ENCODE data around the gene MDM4.
"Not testable (repeated sequence)": the region's sequence is repeated elsewhere in the genome, so short reads cannot be mapped to it uniquely, and the experiment has no call there.

Gene MDM4

DNA sequence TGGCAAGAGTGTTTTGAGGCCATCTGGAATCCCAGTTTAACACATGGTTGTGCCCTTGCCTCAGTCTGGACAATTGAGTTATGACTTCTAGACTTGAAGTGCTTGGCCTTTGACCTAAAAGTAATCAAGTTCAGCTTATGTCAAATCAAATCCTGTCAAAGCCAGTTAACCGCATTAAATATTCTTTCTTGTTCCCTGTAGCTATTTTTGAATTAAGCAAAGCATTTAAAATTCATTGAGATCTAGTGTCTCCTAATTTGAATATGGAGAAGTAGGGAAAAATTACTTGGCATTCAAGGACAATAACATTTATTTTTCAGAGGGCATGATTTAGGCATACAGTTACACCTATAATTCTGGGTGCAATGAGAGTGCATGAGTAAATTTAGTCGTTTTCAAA is 32.1 kb downstream of the MDM4 start:
- no peak overlapping the region for H3K27ac Mint-ChIP-seq

DNA sequence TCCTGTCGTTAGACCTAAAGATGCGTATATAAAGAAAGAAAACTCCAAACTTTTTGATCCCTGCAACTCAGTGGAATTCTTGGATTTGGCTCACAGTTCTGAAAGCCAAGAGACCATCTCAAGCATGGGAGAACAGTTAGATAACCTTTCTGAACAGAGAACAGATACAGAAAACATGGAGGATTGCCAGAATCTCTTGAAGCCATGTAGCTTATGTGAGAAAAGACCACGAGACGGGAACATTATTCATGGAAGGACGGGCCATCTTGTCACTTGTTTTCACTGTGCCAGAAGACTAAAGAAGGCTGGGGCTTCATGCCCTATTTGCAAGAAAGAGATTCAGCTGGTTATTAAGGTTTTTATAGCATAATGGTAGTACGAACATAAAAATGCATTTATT is 33.1 kb downstream of the MDM4 start:
- H3K36me3 Mint-ChIP-seq (ENCODE audit: low read depth) = peaks cover 89% of the 10 kb centered on the region
- H3K27ac Mint-ChIP-seq = no peak overlapping the region
- no peaks in the 10 kb centered on the region for H3K27me3 Mint-ChIP-seq
- intact Hi-C loops (cut with micrococcal nuclease) = no loop called here
- no peaks in the 10 kb centered on the region for H3K9me3 Mint-ChIP-seq
- H3K4me3 Mint-ChIP-seq = no peak overlapping the region
- no peaks in the 10 kb centered on the region for H3K4me1 Mint-ChIP-seq (ENCODE audit: low read depth)

More for the DNA sequence above, 32.1 kb downstream of the MDM4 start:
- Mint-ChIP-seq H3K4me3 (no peak overlapping the region), H3K27me3 (no peaks in the 10 kb centered on the region), H3K4me1 (ENCODE audit: low read depth) (no peaks in the 10 kb centered on the region), H3K36me3 (ENCODE audit: low read depth) (peaks cover 96% of the 10 kb centered on the region), H3K9me3 (no peaks in the 10 kb centered on the region)
- intact Hi-C loops (cut with micrococcal nuclease) = no loop called here

DNA sequence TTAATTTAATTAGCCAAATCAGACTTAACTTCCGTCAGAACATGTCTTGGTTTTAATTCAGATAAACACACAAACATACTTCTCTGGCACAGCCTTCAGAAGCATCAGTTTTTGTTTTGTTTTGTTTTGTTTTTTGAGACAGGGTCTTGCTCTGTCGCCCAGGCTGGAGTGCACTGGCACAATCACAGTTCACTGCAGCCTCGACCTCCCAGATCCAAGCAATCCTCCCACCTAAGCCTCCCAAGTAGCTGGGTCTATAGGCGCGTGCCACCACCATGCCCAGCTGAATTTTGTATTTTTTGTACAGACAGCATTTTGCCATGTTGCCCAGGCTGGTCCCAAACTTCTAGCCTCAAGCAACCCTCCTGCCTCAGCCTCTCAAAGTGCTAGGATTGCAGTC is 34.7 kb downstream of the MDM4 start:
- H3K36me3 Mint-ChIP-seq (ENCODE audit: low read depth) = peaks cover 85% of the 10 kb centered on the region

DNA sequence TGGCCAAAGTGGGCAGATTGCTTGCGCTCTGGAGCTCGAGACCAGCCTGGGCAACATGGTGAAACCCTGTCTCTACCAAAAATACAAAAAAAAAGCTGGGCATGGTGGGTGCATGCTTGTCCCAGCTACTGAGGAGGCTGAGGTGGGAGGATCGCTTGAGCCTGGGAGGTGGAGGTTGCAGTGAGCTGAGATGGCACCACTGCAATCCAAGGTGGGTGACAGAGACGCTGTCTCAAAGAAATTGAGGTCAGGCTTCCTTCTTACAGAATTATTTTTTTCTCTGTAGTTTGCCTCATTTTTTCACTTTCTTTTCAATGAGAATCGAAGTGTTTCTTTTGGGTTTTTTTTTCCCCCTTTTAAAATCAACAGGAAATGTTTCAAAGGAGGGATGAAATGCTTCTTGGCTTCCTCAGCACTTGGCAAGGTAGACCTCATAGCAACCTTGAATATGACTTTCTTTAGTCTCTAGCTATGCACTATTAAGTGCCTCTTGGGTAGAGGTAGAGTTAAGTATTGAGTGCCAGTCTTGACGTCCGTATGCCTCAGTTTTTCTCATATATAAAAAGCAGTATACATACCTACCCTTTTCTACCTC is 40.3 kb downstream of the MDM4 start:
- no peaks in the 10 kb centered on the region for H3K4me1 Mint-ChIP-seq (ENCODE audit: low read depth)
- H3K27me3 Mint-ChIP-seq = no peaks in the 10 kb centered on the region
- no peak overlapping the region for H3K4me3 Mint-ChIP-seq
- no peaks in the 10 kb centered on the region for H3K9me3 Mint-ChIP-seq
- H3K27ac Mint-ChIP-seq = no peak overlapping the region
- intact Hi-C loops (cut with micrococcal nuclease) = no loop called here
- peaks cover 51% of the 10 kb centered on the region for H3K36me3 Mint-ChIP-seq (ENCODE audit: low read depth)

More for the DNA sequence above, 34.7 kb downstream of the MDM4 start:
- intact Hi-C loops (cut with micrococcal nuclease) = no loop called here
- Mint-ChIP-seq H3K27me3 (no peaks in the 10 kb centered on the region), H3K9me3 (no peaks in the 10 kb centered on the region), H3K4me1 (ENCODE audit: low read depth) (no peaks in the 10 kb centered on the region), H3K4me3 (no peak overlapping the region), H3K27ac (no peak overlapping the region)

DNA sequence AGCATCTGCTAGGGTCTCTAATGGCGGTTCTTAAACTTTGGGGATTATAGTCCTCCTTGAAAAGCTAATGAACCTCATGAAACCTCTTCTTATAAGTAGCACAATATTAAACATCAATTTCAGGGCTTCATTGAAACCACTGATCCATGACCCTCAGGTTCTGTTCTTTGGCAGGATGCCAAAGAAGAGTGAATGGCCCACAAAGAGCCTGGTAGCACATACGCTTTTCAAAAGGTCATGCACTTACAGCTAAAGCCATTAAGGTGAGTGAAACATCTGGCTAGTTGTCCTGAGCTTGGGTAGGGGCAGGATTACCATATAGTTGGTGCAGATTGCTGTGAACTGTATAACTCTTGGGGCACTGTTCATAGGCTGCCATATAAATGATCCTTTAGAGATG is 42.3 kb downstream of the MDM4 start:
- Mint-ChIP-seq H3K27me3 (no peaks in the 10 kb centered on the region), H3K4me1 (ENCODE audit: low read depth) (no peaks in the 10 kb centered on the region), H3K9me3 (no peaks in the 10 kb centered on the region), H3K4me3 (no peak overlapping the region), H3K36me3 (ENCODE audit: low read depth) (peaks cover 52% of the 10 kb centered on the region), H3K27ac (no peak overlapping the region)
- intact Hi-C loops (cut with micrococcal nuclease) = no loop called here

DNA sequence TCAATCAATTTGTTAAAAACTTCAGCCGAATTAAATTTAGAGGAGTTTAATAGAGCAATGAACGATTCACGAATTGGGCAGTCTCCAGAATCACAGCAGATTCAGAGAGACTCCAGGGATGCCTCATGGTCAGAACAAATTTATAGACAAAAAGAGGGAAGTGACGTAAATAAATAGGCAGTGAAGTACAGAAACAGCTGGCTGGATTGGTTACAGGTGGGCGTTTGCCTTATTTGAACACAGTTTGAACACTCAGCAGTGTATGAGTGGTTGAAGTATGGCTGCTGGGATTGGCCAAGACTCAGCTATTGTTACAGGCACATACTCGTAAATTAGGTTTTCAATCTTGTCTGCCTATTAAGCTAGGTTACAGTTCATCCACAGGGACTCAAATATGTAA is 43.8 kb downstream of the MDM4 start:
- intact Hi-C loops (cut with micrococcal nuclease); H3K4me1 Mint-ChIP-seq (ENCODE audit: low read depth); H3K9me3 Mint-ChIP-seq; H3K4me3 Mint-ChIP-seq; H3K27ac Mint-ChIP-seq; H3K27me3 Mint-ChIP-seq: not testable (repeated sequence)
- peaks cover 63% of the 10 kb centered on the region for H3K36me3 Mint-ChIP-seq (ENCODE audit: low read depth)

DNA sequence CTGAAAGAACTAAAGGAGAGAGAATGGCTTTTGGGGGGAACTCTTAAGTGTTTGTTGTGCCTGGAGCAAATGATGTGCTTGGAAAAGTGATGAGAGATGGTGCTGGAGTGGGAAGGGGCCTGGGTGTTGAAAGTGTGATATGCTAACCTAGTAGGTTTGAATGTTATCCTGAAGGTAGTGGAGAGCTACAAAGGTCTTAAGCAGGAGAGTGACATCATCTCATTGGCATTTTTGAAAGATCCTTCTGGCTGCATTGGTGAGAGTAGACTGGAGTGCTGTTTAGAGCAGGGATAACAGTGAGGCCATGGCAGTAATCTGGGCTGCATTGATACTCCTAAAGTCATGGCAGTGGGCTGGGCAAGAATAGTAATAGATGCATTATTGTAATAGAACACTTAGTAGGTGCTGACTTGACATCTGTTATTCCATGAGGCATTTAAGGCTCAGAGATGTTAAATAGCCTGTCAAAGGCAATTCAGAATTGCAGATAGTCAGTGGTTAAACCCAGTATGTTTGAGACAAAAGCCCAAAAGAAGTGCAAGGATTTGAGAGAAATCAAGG is 44.5 kb downstream of the MDM4 start:
- H3K27ac Mint-ChIP-seq = no peak overlapping the region
- intact Hi-C loops (cut with micrococcal nuclease) = no loop called here
- H3K27me3 Mint-ChIP-seq = no peaks in the 10 kb centered on the region
- H3K4me1 Mint-ChIP-seq (ENCODE audit: low read depth) = no peaks in the 10 kb centered on the region
- no peak overlapping the region for H3K4me3 Mint-ChIP-seq
- peaks cover 63% of the 10 kb centered on the region for H3K36me3 Mint-ChIP-seq (ENCODE audit: low read depth)
- H3K9me3 Mint-ChIP-seq = no peaks in the 10 kb centered on the region

DNA sequence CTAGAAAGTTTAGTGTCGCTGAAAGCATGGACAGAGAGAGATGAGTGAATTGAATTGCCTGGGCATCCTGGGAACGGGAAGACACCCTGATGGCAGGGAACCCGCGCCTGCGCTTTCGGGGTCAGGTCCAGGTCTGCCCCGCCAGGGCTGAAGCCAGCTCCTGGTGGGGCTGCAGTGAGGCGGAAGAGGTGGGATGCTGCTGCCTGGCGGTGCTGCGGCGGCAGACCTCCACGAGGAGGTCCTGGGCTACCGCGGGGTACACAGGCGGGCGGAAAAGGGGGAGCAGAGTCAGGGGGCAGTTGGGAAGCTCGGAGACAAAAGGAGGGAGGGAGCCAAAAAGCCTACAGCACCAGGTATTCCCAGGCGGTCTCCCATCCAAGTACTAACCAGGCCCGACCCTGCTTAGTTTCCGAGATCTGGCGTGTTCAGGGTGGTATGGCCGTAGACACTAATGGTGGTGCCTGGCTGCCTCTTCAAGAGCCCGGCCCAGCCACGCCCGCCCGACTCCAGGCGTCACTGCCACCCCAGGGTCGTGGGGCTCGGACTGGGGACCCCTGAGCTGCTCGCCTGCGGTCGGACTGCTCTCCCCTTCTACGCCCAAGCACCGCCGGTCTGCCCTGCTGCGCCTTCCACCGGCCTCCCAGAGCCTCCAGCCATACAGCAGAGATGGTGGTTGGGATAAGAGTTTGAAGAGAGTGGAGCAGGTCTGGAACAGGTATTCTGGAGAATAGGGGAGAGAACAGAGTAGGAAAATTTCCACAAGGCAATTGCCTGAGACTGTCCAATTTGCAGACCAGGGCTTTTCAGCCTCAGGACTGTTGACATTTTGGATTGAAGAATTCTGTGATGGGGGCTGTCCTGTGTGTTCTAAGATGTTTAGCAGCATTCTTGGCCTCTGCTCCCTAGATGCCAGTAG is 46.1 kb downstream of the MDM4 start:
- H3K27ac Mint-ChIP-seq = no peak overlapping the region
- H3K27me3 Mint-ChIP-seq = no peaks in the 10 kb centered on the region
- peaks cover 78% of the 10 kb centered on the region for H3K36me3 Mint-ChIP-seq (ENCODE audit: low read depth)
- H3K4me1 Mint-ChIP-seq (ENCODE audit: low read depth) = no peaks in the 10 kb centered on the region
- H3K9me3 Mint-ChIP-seq = no peaks in the 10 kb centered on the region
- intact Hi-C loops (cut with micrococcal nuclease) = no loop called here
- H3K4me3 Mint-ChIP-seq = no peak overlapping the region

DNA sequence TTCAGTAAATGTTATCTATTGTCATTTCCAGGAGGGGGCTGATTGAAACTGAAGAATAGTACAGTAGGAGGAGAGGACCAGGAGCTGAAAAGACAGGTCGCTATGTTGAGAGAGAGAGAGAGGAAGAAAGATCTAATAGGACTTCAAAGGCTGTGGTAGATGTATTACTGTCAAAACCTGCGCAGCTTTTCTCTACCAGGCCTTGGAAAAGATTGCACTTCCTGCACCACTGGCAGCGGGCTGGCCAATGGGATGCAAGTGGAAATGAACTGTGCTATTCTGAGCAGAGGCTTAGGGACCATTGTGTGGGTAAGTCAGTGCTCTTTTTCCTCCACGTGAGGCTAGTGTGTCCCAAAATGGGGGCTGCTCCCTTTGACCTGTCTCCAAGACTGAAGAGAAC is 47.1 kb downstream of the MDM4 start:
- Mint-ChIP-seq H3K27me3 (no peaks in the 10 kb centered on the region), H3K9me3 (no peaks in the 10 kb centered on the region), H3K4me1 (ENCODE audit: low read depth) (no peaks in the 10 kb centered on the region), H3K27ac (no peak overlapping the region), H3K36me3 (ENCODE audit: low read depth) (peaks cover 88% of the 10 kb centered on the region), H3K4me3 (no peak overlapping the region)
- intact Hi-C loops (cut with micrococcal nuclease) = no loop called here

DNA sequence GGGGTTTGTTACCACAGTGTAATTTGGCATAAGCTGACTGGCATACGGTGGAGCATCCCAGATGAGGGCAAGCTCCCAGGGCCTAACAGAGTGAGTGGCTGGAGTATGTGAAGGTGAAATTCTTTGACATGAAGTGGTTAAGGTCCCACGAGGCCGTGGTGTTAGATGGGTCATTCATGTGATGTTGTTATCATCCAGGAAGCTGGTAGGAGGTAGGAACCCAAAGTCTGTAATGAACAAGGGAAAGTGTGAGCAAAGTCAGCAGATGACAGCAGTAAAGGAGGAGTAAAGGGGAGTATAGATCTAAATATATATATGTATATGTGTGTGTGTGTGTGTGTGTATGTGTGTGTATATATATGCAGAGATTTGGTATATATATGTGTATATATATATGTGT is 47.6 kb downstream of the MDM4 start:
- Mint-ChIP-seq H3K36me3 (ENCODE audit: low read depth) (peaks cover 90% of the 10 kb centered on the region), H3K27me3 (no peaks in the 10 kb centered on the region), H3K9me3 (no peaks in the 10 kb centered on the region), H3K4me3 (no peak overlapping the region), H3K27ac (no peak overlapping the region), H3K4me1 (ENCODE audit: low read depth) (no peaks in the 10 kb centered on the region)
- intact Hi-C loops (cut with micrococcal nuclease) = no loop called here

DNA sequence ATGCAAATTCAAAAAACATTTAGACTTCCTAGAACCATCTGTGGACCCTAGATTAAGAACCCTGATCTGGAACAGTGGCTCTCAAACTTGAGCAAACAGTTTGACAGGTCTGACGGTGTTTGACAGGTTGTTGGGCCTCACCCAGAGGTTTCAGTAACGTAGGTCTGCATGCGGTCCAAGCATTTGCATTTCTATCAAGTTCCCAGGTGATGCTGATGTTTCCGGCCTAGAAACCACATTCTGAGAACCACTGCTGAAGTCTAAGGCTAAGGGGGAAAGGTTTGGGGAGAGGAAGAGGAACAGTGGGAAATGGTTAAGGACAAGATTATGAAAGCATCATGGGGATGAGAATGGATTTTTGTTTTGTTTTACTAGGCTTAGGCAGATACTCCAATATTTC is 48.6 kb downstream of the MDM4 start:
- Mint-ChIP-seq H3K27me3 (no peaks in the 10 kb centered on the region), H3K27ac (no peak overlapping the region), H3K9me3 (no peaks in the 10 kb centered on the region), H3K4me3 (no peak overlapping the region), H3K36me3 (ENCODE audit: low read depth) (peaks cover 96% of the 10 kb centered on the region), H3K4me1 (ENCODE audit: low read depth) (no peaks in the 10 kb centered on the region)
- intact Hi-C loops (cut with micrococcal nuclease) = loop anchor here (5.0 kb wide), 1 partner anchor 197 kb away; no protein-coding TSS in a partner anchor

DNA sequence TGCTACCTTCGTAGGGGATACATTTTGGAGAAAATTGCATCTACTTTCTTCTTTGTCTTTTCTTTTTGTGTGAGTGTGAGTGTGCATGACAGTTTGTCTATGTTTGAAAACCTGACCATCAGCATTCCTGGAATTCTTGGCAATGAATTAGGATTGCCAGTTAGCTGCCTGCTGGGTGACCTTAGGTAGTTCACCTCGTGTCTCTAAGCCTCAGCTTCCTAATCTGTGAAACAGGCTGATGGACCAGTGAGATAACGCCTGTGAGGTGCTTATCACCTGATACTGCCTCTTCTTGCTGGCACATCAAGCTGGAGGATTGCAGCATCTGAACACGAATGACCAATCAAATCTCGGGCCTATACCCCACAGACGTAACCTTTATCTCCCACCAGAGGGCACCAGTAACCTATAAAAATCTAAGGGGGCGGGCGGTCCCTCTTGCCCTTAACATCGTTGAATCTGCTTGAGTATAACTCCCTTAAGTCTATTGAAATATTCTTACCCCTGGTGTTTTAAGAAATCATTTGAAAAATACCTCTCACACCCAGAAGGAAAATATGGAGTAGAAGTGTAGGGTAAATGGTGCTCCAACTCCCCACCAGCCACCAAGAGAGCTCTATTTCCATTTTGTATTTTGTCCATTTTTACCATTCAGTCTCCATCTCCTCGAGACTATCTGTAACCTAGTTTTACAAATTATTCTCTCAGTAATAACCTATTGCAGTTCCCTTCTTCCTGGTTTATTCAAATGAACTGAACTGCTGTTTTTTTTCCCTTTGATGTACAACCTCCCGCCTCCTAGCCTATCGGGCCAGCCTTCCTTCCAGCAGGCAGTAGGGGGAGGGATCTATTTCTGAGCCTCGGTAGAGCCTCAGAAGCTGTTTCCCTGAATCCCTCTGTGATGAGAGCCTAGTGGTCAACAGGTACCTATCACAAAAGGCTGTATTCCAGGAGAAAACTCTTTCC is 49.7 kb downstream of the MDM4 start:
- Mint-ChIP-seq H3K27ac (no peak overlapping the region), H3K4me1 (ENCODE audit: low read depth) (no peaks in the 10 kb centered on the region), H3K36me3 (ENCODE audit: low read depth) (peaks cover 99% of the 10 kb centered on the region), H3K4me3 (no peak overlapping the region), H3K27me3 (no peaks in the 10 kb centered on the region), H3K9me3 (no peaks in the 10 kb centered on the region)
- intact Hi-C loops (cut with micrococcal nuclease) = loop anchor here (2.0 to 5.0 kb wide), 2 partner anchors 196 to 241 kb away; no protein-coding TSS in a partner anchor

DNA sequence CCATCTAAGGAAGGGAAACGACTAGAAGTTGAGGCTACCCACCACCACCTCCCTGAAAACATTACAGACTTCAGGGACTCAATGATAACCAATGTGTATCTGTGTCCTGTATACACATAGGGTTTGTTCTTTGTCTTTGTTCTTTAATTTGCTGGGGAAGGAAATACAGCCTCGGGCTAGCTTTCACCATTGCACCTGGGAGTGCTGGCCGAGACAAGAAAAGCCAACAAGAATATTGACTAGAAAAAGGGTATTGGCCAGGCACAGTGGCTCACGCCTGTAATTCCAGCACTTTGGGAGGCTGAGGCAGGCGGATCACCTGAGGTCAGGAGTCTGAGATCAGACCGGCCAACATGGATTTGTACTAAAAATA is 50.4 kb downstream of the MDM4 start:
- H3K4me1 Mint-ChIP-seq (ENCODE audit: low read depth) = no peaks in the 10 kb centered on the region
- no peak overlapping the region for H3K27ac Mint-ChIP-seq
- intact Hi-C loops (cut with micrococcal nuclease) = loop anchor here (2.0 to 5.0 kb wide), 2 partner anchors 196 to 240 kb away; no protein-coding TSS in a partner anchor
- H3K27me3 Mint-ChIP-seq = no peaks in the 10 kb centered on the region
- peaks cover 99% of the 10 kb centered on the region for H3K36me3 Mint-ChIP-seq (ENCODE audit: low read depth)
- no peak overlapping the region for H3K4me3 Mint-ChIP-seq
- H3K9me3 Mint-ChIP-seq = no peaks in the 10 kb centered on the region
